ENCODE data around the gene SLX4IP.

SLX4IP gene

DNA sequence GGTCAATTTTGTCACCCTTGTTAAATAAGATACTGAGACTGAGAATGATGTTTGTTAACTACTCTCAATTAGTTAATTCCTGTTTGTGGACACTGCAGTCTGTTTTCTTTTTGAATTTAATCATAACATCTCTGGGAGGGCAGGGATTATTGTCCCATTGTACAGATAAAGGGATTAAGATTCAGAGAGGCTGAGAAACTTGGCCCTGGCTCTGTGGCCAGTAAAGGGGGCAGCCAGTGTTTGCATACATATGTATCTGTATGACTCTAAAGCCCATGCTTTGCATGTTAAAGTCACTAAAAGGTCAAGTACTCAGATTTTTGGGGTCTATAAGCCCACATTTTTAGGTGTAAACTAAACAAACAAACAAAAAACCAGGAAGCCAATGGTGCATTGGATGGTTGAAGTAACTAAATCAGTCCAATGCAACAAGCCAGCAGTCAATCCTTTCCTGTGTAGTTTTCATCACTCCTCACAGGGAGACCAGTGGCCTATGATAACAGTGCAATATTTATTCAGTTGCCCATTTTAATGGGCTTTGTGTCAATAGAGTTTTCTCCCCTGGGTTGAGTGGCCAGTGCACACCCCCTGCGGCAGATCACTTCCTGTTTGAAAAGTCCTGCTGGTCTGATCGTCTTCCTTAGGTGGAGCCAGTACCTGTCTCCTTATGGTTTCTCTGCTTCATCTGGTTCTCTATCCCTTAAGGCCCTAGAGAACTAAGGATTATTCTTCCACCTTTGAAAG is 106.7 kb downstream of the SLX4IP start:
- DNase-seq (ENCODE audit: low spot score), result no peak
- in situ Hi-C loops (cut with MboI; ENCODE audit: low sequenced_read_pairs, unreplicated experiment), result no loop called here
- TF ChIP-seq, protein P1, sequence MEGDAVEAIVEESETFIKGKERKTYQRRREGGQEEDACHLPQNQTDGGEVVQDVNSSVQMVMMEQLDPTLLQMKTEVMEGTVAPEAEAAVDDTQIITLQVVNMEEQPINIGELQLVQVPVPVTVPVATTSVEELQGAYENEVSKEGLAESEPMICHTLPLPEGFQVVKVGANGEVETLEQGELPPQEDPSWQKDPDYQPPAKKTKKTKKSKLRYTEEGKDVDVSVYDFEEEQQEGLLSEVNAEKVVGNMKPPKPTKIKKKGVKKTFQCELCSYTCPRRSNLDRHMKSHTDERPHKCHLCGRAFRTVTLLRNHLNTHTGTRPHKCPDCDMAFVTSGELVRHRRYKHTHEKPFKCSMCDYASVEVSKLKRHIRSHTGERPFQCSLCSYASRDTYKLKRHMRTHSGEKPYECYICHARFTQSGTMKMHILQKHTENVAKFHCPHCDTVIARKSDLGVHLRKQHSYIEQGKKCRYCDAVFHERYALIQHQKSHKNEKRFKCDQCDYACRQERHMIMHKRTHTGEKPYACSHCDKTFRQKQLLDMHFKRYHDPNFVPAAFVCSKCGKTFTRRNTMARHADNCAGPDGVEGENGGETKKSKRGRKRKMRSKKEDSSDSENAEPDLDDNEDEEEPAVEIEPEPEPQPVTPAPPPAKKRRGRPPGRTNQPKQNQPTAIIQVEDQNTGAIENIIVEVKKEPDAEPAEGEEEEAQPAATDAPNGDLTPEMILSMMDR (IDR thresholded peaks at IDR 0.05; ENCODE audit: borderline replicate concordance, control extremely low read depth, extremely low read depth, insufficient read depth, missing control alignments), result no peak

DNA sequence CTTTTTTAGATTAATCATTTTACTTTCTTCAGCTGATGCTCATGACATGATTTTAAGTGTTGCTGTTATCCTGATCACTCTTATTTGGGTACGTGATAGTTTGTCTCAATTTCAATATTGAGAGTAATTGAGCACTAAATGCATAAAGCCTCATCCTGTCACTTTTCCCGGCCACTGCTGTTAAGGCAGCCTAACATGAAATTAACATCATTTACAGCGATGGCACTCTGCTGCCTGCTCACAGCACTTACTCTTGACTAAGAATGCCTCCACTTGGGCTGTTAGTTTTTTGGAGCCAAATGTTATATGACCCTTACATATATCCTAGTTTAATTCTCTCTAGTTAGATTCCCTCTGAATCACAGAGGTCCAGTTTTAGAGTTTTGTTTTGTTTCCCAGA is 107.3 kb downstream of the SLX4IP start:
- in situ Hi-C loops (cut with MboI; ENCODE audit: low sequenced_read_pairs, unreplicated experiment), result no loop called here
- no peak for DNase-seq (ENCODE audit: low spot score)

DNA sequence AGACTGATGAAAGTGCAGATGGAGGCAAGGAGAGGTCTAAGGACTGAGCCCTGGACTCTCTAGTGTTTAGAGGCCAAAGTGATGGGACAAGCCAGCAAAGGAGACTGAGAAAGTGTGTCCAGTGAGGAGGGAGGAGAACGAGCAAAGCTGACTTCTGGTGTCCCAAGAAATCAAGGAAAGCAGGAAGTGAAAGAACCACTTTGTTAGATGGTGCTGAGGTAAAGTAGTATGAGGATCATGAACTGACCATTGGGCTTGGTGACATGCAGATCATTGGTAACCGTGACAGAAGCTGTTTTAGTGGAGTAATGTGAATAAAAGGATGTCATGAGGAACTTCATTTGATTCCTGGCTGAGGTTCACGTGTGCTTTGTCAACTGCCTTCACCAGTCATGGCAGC is 108.4 kb downstream of the SLX4IP start:
- TF ChIP-seq, protein P1 (IDR thresholded peaks at IDR 0.05; ENCODE audit: borderline replicate concordance, control extremely low read depth, extremely low read depth, insufficient read depth, missing control alignments), result no peak
- DNase-seq (ENCODE audit: low spot score), result no peak
- in situ Hi-C loops (cut with MboI; ENCODE audit: low sequenced_read_pairs, unreplicated experiment), result no loop called here

More for the DNA sequence above, 107.3 kb downstream of the SLX4IP start:
- TF ChIP-seq, protein P1 (IDR thresholded peaks at IDR 0.05; ENCODE audit: borderline replicate concordance, control extremely low read depth, extremely low read depth, insufficient read depth, missing control alignments), result no peak

DNA sequence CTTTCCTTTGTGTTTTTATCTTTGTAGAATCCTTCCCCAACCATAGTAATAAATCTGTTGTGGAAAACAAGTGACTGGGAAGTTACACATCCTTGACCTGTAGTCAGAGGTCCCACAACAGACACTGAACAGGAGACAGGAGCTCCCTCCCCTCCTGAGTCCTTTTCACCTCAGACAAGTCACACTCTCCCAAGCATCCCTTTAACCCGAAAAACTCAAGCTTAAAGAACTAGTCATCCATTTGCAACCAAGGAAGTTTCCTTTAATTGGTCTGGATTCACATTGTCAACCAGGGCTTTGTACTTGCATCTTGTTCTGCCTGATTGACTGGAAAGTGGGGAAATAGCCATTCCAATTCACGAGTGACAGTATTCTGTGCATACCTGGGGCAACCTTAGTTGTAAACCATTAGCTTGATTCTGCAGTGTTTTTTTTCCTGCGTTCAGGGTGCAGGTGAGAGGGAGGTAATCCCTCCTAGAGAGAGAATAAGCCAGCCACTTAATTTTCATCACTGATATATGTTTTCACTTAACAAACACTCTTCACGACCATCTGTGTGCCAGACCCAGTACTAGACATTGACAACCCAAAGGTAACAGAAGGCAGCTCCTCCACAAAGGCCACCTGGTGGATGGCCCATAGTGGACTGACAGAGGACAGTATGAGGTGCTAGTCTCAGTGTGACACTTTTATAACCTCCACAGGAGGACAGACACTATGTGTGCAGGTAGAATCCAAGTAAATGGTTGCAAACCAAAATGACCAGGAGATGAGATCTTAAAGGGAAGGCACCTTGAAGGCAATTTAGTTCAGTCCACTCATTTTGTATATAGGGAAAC is 112.4 kb downstream of the SLX4IP start:
- in situ Hi-C loops (cut with MboI; ENCODE audit: low sequenced_read_pairs, unreplicated experiment), result no loop called here

DNA sequence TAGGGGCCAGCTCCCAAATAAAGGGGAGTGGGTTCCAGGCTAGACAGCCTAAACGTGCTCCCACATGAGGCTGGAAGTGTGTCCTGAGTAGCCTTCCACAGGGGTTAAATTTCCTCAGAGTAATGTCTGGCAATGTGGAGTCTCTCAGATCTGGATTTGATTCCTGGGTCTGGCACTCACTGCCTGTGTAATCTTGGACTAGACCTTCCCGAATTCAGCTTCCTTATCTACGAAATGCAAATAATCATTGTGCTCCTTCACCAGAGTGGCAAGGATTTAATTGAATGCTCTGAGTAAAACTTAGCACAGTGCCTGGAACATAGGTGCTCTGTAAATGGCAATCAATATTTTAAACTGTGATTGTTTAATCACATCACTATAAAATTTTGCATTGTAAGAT is 114.4 kb downstream of the SLX4IP start:
- TF ChIP-seq, protein P1 (IDR thresholded peaks at IDR 0.05; ENCODE audit: borderline replicate concordance, control extremely low read depth, extremely low read depth, insufficient read depth, missing control alignments), result no peak
- in situ Hi-C loops (cut with MboI; ENCODE audit: low sequenced_read_pairs, unreplicated experiment), result no loop called here
- no peak for DNase-seq (ENCODE audit: low spot score)

More for the DNA sequence above, 112.4 kb downstream of the SLX4IP start:
- DNase-seq (ENCODE audit: low spot score), result no peak
- TF ChIP-seq, protein P1 (IDR thresholded peaks at IDR 0.05; ENCODE audit: borderline replicate concordance, control extremely low read depth, extremely low read depth, insufficient read depth, missing control alignments), result no peak

DNA sequence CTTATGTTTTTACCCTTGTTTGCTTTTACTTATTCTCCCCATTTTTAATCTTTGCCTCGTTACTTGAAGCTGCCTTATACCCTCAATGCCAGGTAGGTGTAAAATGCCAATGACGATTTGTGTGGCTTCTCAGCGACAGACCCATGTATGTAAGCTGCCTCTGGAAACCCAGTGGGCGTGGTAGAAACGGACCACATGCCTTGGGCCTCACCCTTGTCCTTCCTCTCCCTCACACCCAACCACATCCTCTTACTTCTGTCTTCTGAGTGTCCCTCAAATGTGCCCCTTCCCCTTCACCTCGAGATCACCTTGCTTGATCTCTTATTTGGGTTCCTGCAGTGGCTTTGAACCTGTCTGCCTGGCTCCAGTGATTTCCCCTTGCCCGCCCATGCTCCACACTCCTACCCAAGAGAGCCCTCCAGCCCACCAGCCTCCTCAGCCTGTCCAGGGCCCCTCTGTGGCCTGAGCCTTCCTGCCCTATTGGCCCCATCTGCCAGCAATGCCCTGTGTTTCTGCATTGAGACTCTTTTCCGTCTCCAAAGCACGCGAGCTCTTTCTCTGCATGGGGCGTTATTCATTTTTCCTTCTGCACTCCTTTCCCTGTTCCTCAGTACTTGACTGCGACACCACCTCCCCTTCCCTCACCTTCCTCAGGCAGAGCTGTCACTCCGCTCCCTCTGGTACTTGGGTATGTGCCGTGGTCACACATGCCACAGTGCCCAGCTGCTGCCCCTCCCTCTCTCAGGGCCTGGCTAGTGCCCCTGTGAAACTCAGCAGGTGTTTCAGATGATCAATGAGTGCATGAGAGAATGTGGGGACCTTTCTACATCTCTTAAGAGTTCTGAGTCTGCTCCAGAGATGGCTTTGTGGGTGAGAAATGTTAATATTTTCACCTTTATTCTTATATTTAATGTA is 115.4 kb downstream of the SLX4IP start:
- in situ Hi-C loops (cut with MboI; ENCODE audit: low sequenced_read_pairs, unreplicated experiment), result loop anchor here (25.0 kb wide), 2 partner anchors 712 to 987 kb away; no protein-coding TSS in a partner anchor
- DNase-seq (ENCODE audit: low spot score), result no peak
- TF ChIP-seq, protein P1 (IDR thresholded peaks at IDR 0.05; ENCODE audit: borderline replicate concordance, control extremely low read depth, extremely low read depth, insufficient read depth, missing control alignments), result no peak
